ENCODE measurements around the gene SEMA5B.

- TF ChIP-seq CTCF (IDR thresholded peaks at IDR 0.05) (no peak), ZFX (IDR thresholded peaks at IDR 0.05; ENCODE audit: borderline replicate concordance) (no peak)
These were observed 35.5 kb upstream of the SEMA5B start for GRCh38 chr3:123063034-123063433.
